NCI-H748 (cell line): ENCODE results near the gene CD248.
"Not testable (repeated sequence)": the region's sequence is repeated elsewhere in the genome, so short reads cannot be mapped to it uniquely, and the experiment has no call there.

ENCODE experiments used
- DNase-seq: peaks from one replicate; lab custom pipeline; 2025; ENCODE audit not compliant: unreplicated experiment; lab: John Stamatoyannopoulos, UW

Gene CD248

DNA sequence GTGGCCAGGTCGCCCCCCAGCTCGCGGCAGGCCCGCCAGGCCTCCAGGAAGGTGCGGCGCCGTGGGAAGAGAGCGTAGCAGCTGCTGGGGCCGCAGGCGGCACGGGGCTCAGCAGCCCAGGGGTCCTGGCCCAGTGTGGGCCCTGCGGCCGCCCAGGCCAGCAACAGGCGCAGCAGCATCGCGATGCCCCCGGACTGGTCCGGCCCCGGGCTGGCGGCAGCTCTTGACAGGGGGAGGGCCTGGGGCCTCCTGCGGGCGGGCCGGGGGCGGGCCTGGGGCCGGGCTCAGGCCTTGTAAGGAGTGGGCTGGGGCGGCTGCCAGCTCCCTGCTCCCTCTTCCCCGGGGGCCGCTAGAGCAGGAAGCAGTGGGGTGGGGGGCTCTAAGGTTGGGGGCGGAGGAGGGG is at the start of gene CD248:
TSS of gene CD248 (minus strand) at position 196 of the 403 bp plus-strand sequence. CDS start at position 179, 17 bp downstream.
- DNase-seq: no peak

- DNase-seq: no peak
These were observed 49.1 kb upstream of the CD248 start for GRCh38 chr11:66365711-66366619.

DNA sequence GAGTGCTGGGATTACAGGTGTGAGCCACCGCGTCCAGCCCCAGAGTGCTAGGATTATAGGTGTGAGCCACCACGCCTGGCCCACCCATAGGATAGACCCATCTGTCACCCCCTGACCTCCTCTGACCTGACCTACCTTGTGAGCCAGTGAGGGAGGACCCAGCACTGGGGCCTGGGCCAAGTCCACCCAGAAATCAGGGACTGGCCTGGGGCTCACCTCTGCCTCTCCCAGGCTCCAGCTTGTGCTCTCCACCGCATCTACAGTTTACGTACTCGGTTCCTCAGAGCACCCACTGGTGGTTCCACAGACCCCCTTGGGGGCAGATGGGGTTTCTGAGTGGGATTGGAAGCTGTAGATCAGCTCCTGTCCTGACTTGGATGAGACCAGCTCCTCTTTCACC is 48.3 kb upstream of the CD248 start:
- DNase-seq: no peak

DNA sequence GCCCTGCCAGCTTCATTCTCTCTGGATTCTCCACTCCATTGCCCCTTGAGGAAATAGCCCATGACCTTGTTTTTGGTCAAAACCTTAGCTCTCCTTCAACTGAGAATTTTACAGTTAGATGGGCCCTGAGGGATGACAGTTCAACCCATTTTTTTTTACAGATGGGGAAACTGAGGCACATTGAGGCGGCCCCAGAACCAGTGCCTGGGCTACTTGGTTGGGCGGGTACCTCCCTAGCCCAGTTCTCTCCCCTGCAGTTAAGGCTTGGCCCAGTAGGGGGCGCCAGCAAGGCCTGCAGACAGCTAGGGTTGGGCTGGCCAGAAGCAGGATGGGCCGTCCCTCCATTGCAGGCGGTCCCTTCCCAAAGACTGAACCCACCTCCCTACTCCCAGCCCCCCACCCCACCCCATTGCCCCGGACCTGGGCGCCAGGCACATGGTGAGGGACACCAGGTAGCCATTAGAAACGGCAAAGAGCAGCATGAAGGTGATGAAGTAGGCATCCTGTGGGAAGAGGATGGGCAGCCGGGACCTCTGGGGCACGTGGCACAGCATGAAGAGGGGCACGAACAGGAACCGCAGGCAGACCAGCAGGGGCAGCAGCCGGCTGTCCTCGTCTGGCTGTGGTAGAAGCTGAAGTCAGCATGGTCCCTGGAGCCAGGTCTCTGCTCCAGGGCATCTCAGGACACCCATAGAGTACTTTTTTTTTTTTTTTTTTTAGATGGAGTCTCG is 47.1 kb upstream of the CD248 start:
- peak; percentile 41 for DNase-seq

- DNase-seq: no peak
These were observed 46.4 kb upstream of the CD248 start for GRCh38 chr11:66363187-66363601.

DNA sequence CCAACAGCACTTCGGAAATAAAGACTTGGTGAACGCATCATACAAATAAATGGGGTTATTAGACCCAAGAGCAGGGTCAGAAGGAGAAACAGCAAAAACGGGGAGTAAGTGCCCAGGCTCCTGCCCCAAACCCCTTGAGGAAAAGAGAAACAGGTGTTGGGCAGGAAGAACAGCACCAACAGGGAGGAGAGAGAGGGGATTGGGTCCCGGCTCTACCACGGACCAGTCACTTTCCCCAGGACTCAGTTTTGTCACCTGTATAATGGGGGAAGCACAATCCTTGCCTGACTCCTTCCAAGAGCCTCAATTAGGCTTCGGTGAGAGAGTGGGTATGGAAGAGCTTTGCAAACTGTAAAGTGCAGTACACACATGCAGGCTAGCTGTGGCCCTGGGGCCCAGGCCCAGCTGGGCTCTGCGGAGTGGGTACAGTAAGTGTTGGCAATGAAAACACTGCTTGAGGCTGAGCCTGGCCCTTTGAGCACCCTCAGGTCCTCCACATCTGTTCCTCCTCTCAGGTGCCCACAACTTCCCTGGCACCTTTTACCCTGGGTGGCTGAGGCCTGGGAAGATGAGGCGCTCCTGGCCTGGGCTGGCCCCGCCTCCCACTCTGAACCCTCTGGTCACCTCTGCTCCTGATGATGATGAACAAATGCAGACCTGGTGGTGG is 45.8 kb upstream of the CD248 start:
- DNase-seq: no peak

DNA sequence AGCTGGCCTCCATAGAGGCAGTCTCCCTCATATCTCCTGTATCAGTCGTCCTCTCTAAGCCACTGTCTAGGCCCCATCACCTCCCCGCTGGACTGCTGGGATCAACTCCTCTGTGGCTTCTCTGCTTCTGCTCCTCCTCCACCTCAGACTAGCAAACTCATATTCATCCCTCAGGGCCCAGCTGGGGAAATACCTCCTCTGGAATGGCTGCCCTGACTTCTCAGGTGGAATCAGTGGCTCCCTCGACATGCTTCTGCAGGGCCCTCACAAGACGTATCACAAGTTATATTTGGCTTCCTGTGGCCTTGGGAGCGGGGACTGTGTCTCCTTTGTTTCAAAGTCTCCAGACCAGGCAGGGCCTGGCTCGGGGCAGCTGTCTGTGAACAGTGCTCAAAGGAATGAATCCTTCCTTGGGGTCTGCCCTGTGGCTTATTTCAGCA is 44.7 kb upstream of the CD248 start:
- no peak for DNase-seq

DNA sequence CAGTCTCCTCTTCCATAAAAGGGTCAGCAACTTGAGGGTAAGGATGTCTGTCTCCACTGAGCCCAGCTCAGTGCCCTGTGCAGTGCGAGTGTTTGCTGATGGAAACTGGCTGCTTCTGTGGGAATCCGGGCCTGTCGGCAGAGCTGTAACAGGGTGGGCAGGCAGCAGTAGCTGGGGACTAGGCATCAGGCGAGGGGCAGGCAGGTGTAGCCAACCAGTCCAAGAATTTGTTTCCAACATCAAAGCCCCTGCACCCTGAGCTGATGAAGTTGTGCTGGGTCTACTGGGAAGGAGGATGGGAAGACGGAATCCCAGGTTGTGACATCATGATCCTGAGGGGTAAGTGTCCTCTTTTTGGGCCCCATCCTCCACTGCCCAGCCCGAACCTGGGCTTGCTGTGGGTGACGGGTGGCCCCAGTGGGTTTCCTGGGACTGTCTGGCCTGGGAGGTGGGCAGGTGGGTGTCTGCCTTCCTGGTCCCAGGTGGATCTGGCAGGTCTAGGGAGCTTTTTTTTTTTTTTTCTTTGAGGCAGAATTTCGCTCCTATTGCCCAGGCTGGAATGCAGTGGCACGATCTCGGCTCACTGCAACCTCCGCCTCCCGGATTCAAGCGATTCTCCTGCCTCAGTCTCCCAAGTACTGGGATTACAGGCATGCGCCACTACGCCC is 43.7 kb upstream of the CD248 start:
- no peak for DNase-seq

GRCh38 chr11:66359662-66360087 is 42.8 kb upstream of the CD248 start:
- DNase-seq: no peak

DNA sequence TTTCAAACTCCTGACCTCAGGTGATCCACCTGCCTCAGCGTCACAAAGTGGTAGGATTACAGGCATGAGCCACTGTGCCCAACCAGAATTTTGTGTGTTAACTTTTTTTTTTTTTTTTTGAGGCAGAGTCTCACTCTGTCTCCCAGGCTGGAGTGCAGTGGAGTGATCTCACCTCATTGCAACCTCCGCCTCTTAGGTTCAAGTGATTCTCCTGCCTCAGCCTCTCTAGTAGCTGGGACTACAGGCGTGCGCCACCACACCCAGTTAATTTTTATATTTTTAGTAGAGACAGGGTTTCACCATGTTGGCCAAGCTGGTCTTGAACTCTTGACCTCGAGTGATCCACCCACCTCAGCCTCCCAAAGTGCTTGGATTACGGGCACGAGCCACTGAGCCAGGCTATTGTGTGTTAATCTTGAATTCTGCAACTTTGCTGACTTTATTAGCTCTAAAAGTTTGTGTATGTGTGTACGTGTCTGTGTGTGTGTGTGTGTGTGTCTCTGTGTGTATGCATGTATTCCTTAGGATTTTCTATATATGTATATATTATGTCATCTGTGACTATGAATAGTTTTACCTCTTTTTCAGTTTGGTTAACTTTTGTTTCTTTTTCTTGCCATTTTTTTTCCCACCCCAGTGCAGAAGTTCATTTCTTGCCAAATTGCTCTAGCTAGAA is 33.9 kb upstream of the CD248 start:
- DNase-seq: not testable (repeated sequence)

DNA sequence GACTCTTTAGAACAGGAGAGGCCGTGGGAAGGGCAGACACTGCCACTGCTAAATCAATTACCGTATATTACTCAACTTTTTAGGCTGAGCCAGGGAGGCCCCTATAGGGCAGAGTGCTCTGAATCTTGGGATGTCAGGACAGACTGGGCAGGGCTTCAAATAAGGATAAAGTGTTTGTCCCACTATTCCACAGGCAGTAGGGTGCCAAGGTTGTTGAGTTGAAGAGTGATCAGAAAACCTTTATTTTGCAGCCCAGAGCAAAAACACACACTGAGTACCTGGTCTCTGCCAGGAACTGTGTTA is 32.2 kb upstream of the CD248 start:
- DNase-seq: no peak

- peak; percentile 88 for DNase-seq
These were observed 30.8 kb upstream of the CD248 start, which contains the start of gene B4GAT1 for GRCh38 chr11:66347425-66348276. B4GAT1 (minus strand) TSS chr11:66347629; CDS start chr11:66347545, 84 bp downstream.

GRCh38 chr11:66346476-66347424 is 29.9 kb upstream of the CD248 start:
- peak; percentile 55 for DNase-seq

DNA sequence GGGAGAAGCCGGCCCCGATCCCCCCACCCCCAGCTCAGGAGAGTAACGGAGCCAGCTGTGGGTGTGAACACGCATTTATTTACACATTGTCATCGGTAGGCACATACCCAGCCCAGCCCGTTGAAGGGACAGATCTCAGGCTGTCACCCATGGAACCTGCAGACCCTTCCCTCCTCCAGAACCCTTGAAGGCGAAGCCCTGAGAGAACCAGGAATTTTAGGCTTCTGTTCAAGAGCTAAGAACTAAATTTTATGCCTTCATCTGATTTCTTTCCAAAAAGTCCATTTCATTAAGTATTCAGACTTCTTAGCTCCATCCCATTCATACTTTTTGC is 28.4 kb upstream of the CD248 start:
- DNase-seq: no peak

DNA sequence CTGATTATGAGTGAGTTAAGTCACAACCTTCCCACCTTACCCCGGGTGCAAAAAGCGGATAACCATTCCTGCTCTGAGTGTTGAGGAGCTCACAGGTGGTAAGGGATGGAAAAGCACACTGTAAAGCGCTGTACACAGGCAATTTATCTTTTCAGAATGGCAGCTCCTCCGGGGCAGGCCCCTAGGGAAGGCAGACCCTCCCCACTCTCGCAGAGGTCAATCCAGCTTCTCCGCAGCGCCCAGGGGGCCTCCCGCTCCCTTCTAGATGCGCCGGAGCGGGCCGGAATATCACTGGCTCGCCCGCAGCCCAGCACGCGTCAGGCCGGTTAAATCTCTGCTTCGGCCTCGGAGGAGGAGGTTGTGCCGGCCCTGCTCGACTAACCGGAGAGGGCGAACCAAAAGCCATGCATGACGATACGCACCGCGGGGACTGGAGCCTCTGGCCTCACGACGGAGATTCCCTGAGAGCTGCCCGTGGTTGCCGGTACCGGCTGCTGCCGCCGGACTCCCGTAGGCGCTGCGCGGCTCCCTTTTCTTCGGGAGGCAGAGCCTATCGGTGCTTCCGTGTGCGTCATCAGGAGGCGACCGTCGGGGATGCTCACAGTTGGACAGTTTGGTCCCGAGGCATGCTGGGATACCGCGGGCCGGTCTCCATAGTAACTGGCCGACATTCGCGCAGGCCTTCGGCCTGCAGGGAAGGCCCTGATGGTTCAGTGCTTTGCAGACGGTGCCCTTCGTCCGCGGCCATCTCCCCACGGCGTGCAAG is 27.9 kb upstream of the CD248 start, which contains the start of gene BRMS1:
TSS of gene BRMS1 (minus strand) at position 555 of the 766 bp plus-strand sequence. CDS start 2,870 bp downstream, outside the sequence.
- peak; percentile 98 for DNase-seq

DNA sequence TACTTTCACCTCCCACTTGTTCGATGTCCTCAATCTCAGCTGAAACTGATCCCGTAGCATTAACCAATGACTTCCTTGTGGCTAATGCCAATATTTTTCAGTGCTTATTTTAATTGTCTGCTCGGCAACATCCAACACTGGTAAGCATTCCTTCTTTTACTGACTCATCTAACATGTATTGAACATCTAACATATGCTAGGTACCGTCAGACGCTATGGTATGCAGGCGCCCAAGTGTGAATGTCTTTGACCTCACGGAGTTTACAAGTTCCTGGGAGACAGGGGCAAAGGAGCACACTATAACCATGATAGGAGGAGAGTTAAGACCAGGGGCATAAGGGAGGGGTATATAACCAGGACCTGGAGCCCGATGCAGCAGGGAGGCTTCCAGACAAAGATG is 26.3 kb upstream of the CD248 start:
- DNase-seq: no peak

GRCh38 chr11:66341502-66342126 is 24.8 kb upstream of the CD248 start:
- DNase-seq: no peak
